ENCODE results near the gene EMD. TPM values are rescaled to one million over a fixed set of nuclear protein-coding genes. Genes with fewer than 3 reads are reported as not detected.
"Not testable (repeated sequence)": the region's sequence is repeated elsewhere in the genome, so short reads cannot be mapped to it uniquely, and the experiment has no call there.

EMD gene
- total and polyA plus RNA-seq, 7 experiments from 2014 or later: 31.5 to 141 (median 81.7) TPM

GRCh38 chrX:154384284-154384892, 5.3 kb downstream of the EMD start:
- ATAC-seq (no peak), DNase-seq (no peak)
- Histone ChIP-seq H3K27me3 (ENCODE audit: control insufficient read depth in 2 of 2, insufficient read depth in 2 of 2, low read length in 2 of 2) (no peaks in the 10 kb centered on the region), H3K27ac (ENCODE audit: low read depth, low read length) (no peak overlapping the region), H3K36me3 (ENCODE audit: control insufficient read depth in 2 of 3, insufficient read depth in 3 of 3, low read length in 3 of 3) (peaks cover 0 to 13% (median 0%) of the 10 kb centered on the region in 3 experiments), H3K4me1 (ENCODE audit: control insufficient read depth in 2 of 2, insufficient read depth in 2 of 2, low read length in 2 of 2) (peaks cover 10% of the 10 kb centered on the region in 2 donors), H3K4me3 (ENCODE audit: low read length) (no peak overlapping the region), H3K9me3 (ENCODE audit: control insufficient read depth in 2 of 3, low read length in 3 of 3) (no peaks in the 10 kb centered on the region)
- H3K4me3 Mint-ChIP-seq: no peak overlapping the region
- H3K36me3 Mint-ChIP-seq: peaks cover 0 to 3% (median 0%) of the 10 kb centered on the region in 5 donors
- ChIA-PET POLR2A (interaction anchor here (1.4 to 2.1 kb wide), 3 partner anchors 11 to 36 kb away, joined by 4 to 10 read pairs (median 5); partner anchors contain the start of gene FLNA), CTCF (interaction anchor here (0.9 to 2.1 kb wide), 2 partner anchors 11 to 158 kb away, joined by 3 to 5 read pairs; no protein-coding TSS in a partner anchor)
- peak overlapping the region in 3 of 9 donors; percentile 19 to 46 (median 41) for H3K27ac Mint-ChIP-seq
- H3K4me1 Mint-ChIP-seq: peaks cover 3 to 14% (median 12%) of the 10 kb centered on the region in 7 donors
- intact Hi-C loops (cut with micrococcal nuclease): no loop called here
- no peaks in the 10 kb centered on the region for H3K27me3 Mint-ChIP-seq
- H3K9me3 Mint-ChIP-seq: peaks cover 0 to 2% (median 0%) of the 10 kb centered on the region in 11 donors

DNA sequence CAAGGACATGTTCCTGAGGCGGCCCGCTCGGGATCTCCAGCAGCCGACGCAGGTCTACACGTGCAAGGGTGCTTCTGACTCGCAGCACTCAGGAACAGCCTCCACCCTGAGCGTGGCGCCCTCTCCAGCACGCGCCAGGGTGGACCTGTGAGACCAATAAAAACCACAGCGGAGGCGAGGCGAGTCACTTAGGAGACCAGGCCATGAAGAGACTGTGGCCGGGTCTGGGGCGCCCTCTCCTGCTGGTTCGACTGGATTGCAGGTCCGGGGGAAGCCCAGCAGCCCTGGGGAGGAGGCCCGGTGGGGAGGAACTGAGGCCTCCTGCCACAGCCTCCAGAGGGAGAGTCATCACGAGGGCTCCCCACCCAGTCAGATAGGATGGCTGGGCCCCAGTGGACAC, 9.0 kb downstream of the EMD start:
- H3K4me1 Mint-ChIP-seq; H3K27me3 ChIP-seq (ENCODE audit: control insufficient read depth in 2 of 2, insufficient read depth in 2 of 2, low read length in 2 of 2); H3K36me3 ChIP-seq (ENCODE audit: control insufficient read depth in 2 of 3, insufficient read depth in 3 of 3, low read length in 3 of 3); H3K27ac ChIP-seq (ENCODE audit: low read depth, low read length); DNase-seq; CTCF ChIA-PET; H3K27ac Mint-ChIP-seq; H3K9me3 ChIP-seq (ENCODE audit: control insufficient read depth in 2 of 3, low read length in 3 of 3); POLR2A ChIA-PET; H3K4me3 ChIP-seq (ENCODE audit: low read length); H3K36me3 Mint-ChIP-seq; H3K4me1 ChIP-seq (ENCODE audit: control insufficient read depth in 2 of 2, insufficient read depth in 2 of 2, low read length in 2 of 2); H3K9me3 Mint-ChIP-seq; H3K27me3 Mint-ChIP-seq; intact Hi-C loops (cut with micrococcal nuclease); H3K4me3 Mint-ChIP-seq: not testable (repeated sequence)
- peak; percentile 44 for ATAC-seq

- H3K4me1 Mint-ChIP-seq; H3K4me3 ChIP-seq (ENCODE audit: low read length); POLR2A ChIA-PET; H3K9me3 Mint-ChIP-seq; H3K27me3 Mint-ChIP-seq; H3K9me3 ChIP-seq (ENCODE audit: control insufficient read depth in 2 of 3, low read length in 3 of 3); DNase-seq; CTCF ChIA-PET; intact Hi-C loops (cut with micrococcal nuclease); H3K4me1 ChIP-seq (ENCODE audit: control insufficient read depth in 2 of 2, insufficient read depth in 2 of 2, low read length in 2 of 2); H3K27ac ChIP-seq (ENCODE audit: low read depth, low read length); H3K36me3 ChIP-seq (ENCODE audit: control insufficient read depth in 2 of 3, insufficient read depth in 3 of 3, low read length in 3 of 3); H3K27me3 ChIP-seq (ENCODE audit: control insufficient read depth in 2 of 2, insufficient read depth in 2 of 2, low read length in 2 of 2); H3K27ac Mint-ChIP-seq; H3K36me3 Mint-ChIP-seq; H3K4me3 Mint-ChIP-seq: not testable (repeated sequence)
- ATAC-seq: peak; percentile 14
Measured at GRCh38 chrX:154388649-154389048, 9.6 kb downstream of the EMD start.

DNA sequence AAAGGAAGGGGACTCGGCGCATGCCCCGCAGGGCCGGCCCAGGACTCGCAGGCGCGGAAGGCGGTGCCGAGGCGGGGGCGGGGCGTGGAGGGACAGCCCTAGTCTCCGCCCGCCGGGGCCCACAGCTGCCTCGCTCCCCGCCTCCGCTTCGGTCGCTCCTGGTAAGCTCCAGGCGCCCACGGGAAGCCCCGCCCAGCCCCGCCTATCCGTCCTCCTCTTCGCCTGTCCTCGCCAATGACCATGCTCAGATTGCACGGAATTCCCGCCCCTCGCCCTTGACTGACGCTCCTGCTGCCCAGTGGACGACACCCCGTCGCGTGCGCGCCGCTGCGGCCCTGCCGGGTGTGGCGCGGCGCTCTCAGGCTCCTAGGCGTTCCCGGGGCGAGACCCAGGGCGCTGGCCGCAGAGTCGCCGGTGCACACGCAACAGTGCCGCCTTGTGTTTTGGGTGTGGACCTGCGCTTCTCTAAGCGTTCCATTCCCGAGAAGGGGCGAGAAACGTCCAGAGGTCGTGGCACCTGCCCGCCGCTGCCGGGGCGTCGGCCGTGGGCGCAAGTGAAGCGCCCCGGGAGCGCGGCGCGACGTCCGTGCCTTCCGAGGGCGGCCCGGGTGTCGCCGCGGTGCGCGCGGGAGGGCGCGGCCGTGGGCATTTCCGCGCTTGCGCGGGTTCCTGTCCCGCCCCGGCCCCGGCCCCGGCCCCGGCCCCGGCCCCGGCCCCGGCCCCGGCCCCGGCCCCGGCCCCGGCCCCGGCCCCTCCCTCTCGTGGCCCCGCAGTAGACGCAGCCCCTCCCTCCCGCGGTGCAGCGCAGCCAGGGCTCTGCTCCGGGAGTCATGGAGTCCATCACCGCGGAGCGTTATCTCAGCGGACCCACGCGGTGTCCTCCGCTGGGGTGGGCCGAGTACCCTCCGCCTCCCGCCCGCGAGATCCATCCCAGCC, 11.0 kb downstream of the EMD start:
- intact Hi-C loops (cut with micrococcal nuclease): loop anchor here in 1 of 2 donors (10.0 kb wide), 1 partner anchor 635 kb away; the partner anchor contains the start of genes F8 and FUNDC2
- POLR2A ChIA-PET; H3K4me3 ChIP-seq (ENCODE audit: low read length); H3K27ac Mint-ChIP-seq; H3K4me1 ChIP-seq (ENCODE audit: control insufficient read depth in 2 of 2, insufficient read depth in 2 of 2, low read length in 2 of 2); H3K4me1 Mint-ChIP-seq; H3K27me3 ChIP-seq (ENCODE audit: control insufficient read depth in 2 of 2, insufficient read depth in 2 of 2, low read length in 2 of 2); H3K36me3 Mint-ChIP-seq; H3K9me3 Mint-ChIP-seq; CTCF ChIA-PET; H3K9me3 ChIP-seq (ENCODE audit: control insufficient read depth in 2 of 3, low read length in 3 of 3); H3K36me3 ChIP-seq (ENCODE audit: control insufficient read depth in 2 of 3, insufficient read depth in 3 of 3, low read length in 3 of 3); H3K27ac ChIP-seq (ENCODE audit: low read depth, low read length); H3K4me3 Mint-ChIP-seq; H3K27me3 Mint-ChIP-seq: not testable (repeated sequence)
- ATAC-seq: peak; percentile 81
- peak in 3 of 9 donors; percentile 41 to 65 (median 63) for DNase-seq

- H3K27ac ChIP-seq (ENCODE audit: low read depth, low read length); CTCF ChIA-PET; H3K4me3 ChIP-seq (ENCODE audit: low read length); DNase-seq; H3K27me3 Mint-ChIP-seq; H3K27me3 ChIP-seq (ENCODE audit: control insufficient read depth in 2 of 2, insufficient read depth in 2 of 2, low read length in 2 of 2); ATAC-seq; H3K9me3 ChIP-seq (ENCODE audit: control insufficient read depth in 2 of 3, low read length in 3 of 3): not testable (repeated sequence)
- intact Hi-C loops (cut with micrococcal nuclease): loop anchor here (5.0 to 10.0 kb wide), 5 partner anchors 41 to 628 kb away; partner anchors contain the start of genes F8 (in 1 of the 2), FUNDC2 (in 1 of the 2), GDI1 (in 1 of the 2) and HCFC1 (in 1 of the 2)
- peaks cover 0 to 11% (median 0%) of the 10 kb centered on the region in 11 donors for H3K9me3 Mint-ChIP-seq
- POLR2A ChIA-PET: interaction anchor here (1.2 to 6.8 kb wide), 3 partner anchors 15 to 94 kb away, joined by 4 to 77 read pairs (median 6); partner anchors contain the start of genes DNASE1L1, SLC10A3 and TAFAZZIN
- H3K4me1 Mint-ChIP-seq: peaks cover 6 to 22% (median 14%) of the 10 kb centered on the region in 7 donors
- H3K36me3 ChIP-seq (ENCODE audit: control insufficient read depth in 2 of 3, insufficient read depth in 3 of 3, low read length in 3 of 3): peaks cover 7 to 23% (median 11%) of the 10 kb centered on the region in 3 experiments
- peak overlapping the region in 1 of 9 donors; percentile 42 for H3K27ac Mint-ChIP-seq
- H3K36me3 Mint-ChIP-seq: peaks cover 3 to 20% (median 16%) of the 10 kb centered on the region in 5 donors
- H3K4me1 ChIP-seq (ENCODE audit: control insufficient read depth in 2 of 2, insufficient read depth in 2 of 2, low read length in 2 of 2): peaks cover 10 to 14% of the 10 kb centered on the region in 2 donors
- peak overlapping the region in 4 of 10 donors; percentile 49 to 97 (median 74) for H3K4me3 Mint-ChIP-seq
Measured at GRCh38 chrX:154396363-154396762, 17.3 kb downstream of the EMD start.
